Inflammatory macrophage treated with lipopolysaccharide for 4 hours (primary cell): ENCODE measurements around the gene CD209.

Source experiments
- DNase-seq: peaks from one replicate; pipeline ENCODE4 v3.0.0-alpha.2; 2020

Gene CD209

GRCh38 chr19:7736148-7736547 is 11.2 kb downstream of the CD209 start:
- DNase-seq, result no peak

- peak; percentile 92 for DNase-seq
Observed at GRCh38 chr19:7734220-7735203, 12.8 kb downstream of the CD209 start.

- DNase-seq, result no peak
Observed at GRCh38 chr19:7733376-7733775, 14.0 kb downstream of the CD209 start.

GRCh38 chr19:7732045-7732444 is 15.3 kb downstream of the CD209 start, which contains the start of gene CLEC4G:
TSS of gene CLEC4G (minus strand) at chr19:7732110. CDS start at chr19:7732102, 8 bp downstream.
- no peak for DNase-seq

- no peak for DNase-seq
Observed at GRCh38 chr19:7731615-7732014, 15.7 kb downstream of the CD209 start.

GRCh38 chr19:7731218-7731595 is 16.1 kb downstream of the CD209 start:
- DNase-seq, result no peak

- DNase-seq, result no peak
Observed at GRCh38 chr19:7730286-7731217, 16.8 kb downstream of the CD209 start.

GRCh38 chr19:7729831-7730285 is 17.5 kb downstream of the CD209 start:
- DNase-seq, result no peak

- DNase-seq, result no peak
Observed at GRCh38 chr19:7729211-7729610, 18.1 kb downstream of the CD209 start.

- DNase-seq, result no peak
Observed at GRCh38 chr19:7725791-7726190, 21.5 kb downstream of the CD209 start.

GRCh38 chr19:7722231-7722651 is 25.1 kb downstream of the CD209 start:
- no peak for DNase-seq

GRCh38 chr19:7720351-7720750 is 27.0 kb downstream of the CD209 start:
- DNase-seq, result no peak

- DNase-seq, result no peak
Observed at GRCh38 chr19:7718668-7719067, 28.7 kb downstream of the CD209 start.

GRCh38 chr19:7716762-7717161 is 30.6 kb downstream of the CD209 start:
- DNase-seq, result no peak

GRCh38 chr19:7715671-7716070 is 31.7 kb downstream of the CD209 start:
- DNase-seq, result no peak

GRCh38 chr19:7710616-7711015 is 36.7 kb downstream of the CD209 start:
- no peak for DNase-seq

GRCh38 chr19:7709932-7710460 is 37.3 kb downstream of the CD209 start:
- DNase-seq, result no peak

- no peak for DNase-seq
Observed at GRCh38 chr19:7706955-7707456, 40.3 kb downstream of the CD209 start.

- DNase-seq, result peak; percentile 74
Observed at GRCh38 chr19:7706188-7706954, 41.0 kb downstream of the CD209 start.

GRCh38 chr19:7705387-7706187 is 41.7 kb downstream of the CD209 start:
- DNase-seq, result peak; percentile 96
